ENCODE measurements around the gene SLC25A13. TPM values are rescaled to one million over a fixed set of nuclear protein-coding genes. Genes with fewer than 3 reads are reported as not detected.

Gene SLC25A13
- total RNA-seq, 1 experiment from 2014 or later, result 71.7 TPM

- no peak overlapping the region for H4K8ac ChIP-seq (replicated peaks; ENCODE audit: insufficient read length, low read depth, low read length)
- H2AFZ ChIP-seq (ENCODE audit: low read length), result no peak overlapping the region
- H3K27ac ChIP-seq (ENCODE audit: insufficient read length, low read depth, low read length), result no peak overlapping the region
- H2BK12ac ChIP-seq (ENCODE audit: insufficient read length, low read depth, low read length), result no peak overlapping the region
- TF ChIP-seq CTCF (conservative IDR thresholded peaks at IDR 0.05), result no peak
- no peak overlapping the region for H2BK120ac ChIP-seq (ENCODE audit: low read depth, low read length, poor library complexity, severe bottlenecking)
- H4K91ac ChIP-seq (ENCODE audit: insufficient read length, low read depth, low read length), result no peak overlapping the region
- H3K23me2 ChIP-seq (ENCODE audit: insufficient read length, low read depth, low read length, poor library complexity, severe bottlenecking), result no peaks in the 10 kb centered on the region
- H2BK5ac ChIP-seq (ENCODE audit: insufficient read length, low read length), result no peak overlapping the region
- H3K4ac ChIP-seq (ENCODE audit: low read depth, low read length), result no peak overlapping the region
- no peak overlapping the region for H3K4me3 Mint-ChIP-seq
- WGBS (ENCODE audit: extremely low coverage, insufficient read length, low lambda C conversion rate), result no CpG with 5 or more reads among the region's 1 CpG
- H4K20me1 ChIP-seq (ENCODE audit: control insufficient read depth, insufficient read depth, insufficient read length), result no peaks in the 10 kb centered on the region
- H3K79me1 ChIP-seq (ENCODE audit: insufficient read depth, low read depth, low read length, poor library complexity, severe bottlenecking), result no peaks in the 10 kb centered on the region
- no peaks in the 10 kb centered on the region for H3K27me3 Mint-ChIP-seq (ENCODE audit: low read depth)
- no peaks in the 10 kb centered on the region for H3K9me3 ChIP-seq (ENCODE audit: control insufficient read depth, low read depth, low read length)
- H3K4me1 Mint-ChIP-seq, result peaks cover 8 to 10% of the 10 kb centered on the region in 2 experiments; a peak in 3 of 4 replicates
- DNase-seq, result no peak
- H3T11ph ChIP-seq (ENCODE audit: low read length), result no peak overlapping the region
- no peaks in the 10 kb centered on the region for H3K79me2 ChIP-seq (ENCODE audit: insufficient read depth, low read length)
- no peak overlapping the region for H3K18ac ChIP-seq (ENCODE audit: insufficient read length, low read depth, low read length)
- H3K27me3 ChIP-seq (ENCODE audit: insufficient read depth, low read length), result no peaks in the 10 kb centered on the region
- no peak overlapping the region for H3K23ac ChIP-seq (ENCODE audit: insufficient read length, low read depth, low read length)
- H2AK5ac ChIP-seq (ENCODE audit: insufficient read length, low read length), result no peak overlapping the region
- H3K27ac Mint-ChIP-seq, result no peak overlapping the region
- no peak overlapping the region for H3K4me2 ChIP-seq (ENCODE audit: insufficient read depth, insufficient read length, low read length)
- H2BK15ac ChIP-seq (ENCODE audit: low read depth, low read length), result no peak overlapping the region
- H3K9me3 Mint-ChIP-seq, result peaks cover 2% of the 10 kb centered on the region in 2 experiments; a peak in 3 of 5 replicates
- H3K9ac ChIP-seq (ENCODE audit: extremely low read depth, insufficient read length, low read length), result no peak overlapping the region
- H3K4me1 ChIP-seq (ENCODE audit: insufficient read depth, low read length), result no peaks in the 10 kb centered on the region
- H4K5ac ChIP-seq (ENCODE audit: insufficient read length, low read depth, low read length), result no peak overlapping the region
- no peak overlapping the region for H3K56ac ChIP-seq (ENCODE audit: insufficient read length, low read depth, low read length)
- H3K14ac ChIP-seq (ENCODE audit: insufficient read depth, low read length), result no peak overlapping the region
- H3K36me3 Mint-ChIP-seq (ENCODE audit: insufficient read depth in 1 of 3, low read depth in 3 of 3), result peaks cover 26 to 37% (median 34%) of the 10 kb centered on the region in 3 experiments
- no peak overlapping the region for H2BK20ac ChIP-seq (ENCODE audit: low read depth, low read length, poor library complexity, severe bottlenecking)
Observed at GRCh38 chr7:96273716-96274115, 48.2 kb downstream of the SLC25A13 start.

Data from H9 (cell line).